Measurements from ENCODE around the gene RERE.

RERE gene

GRCh38 chr1:8396083-8396785, 421.2 kb downstream of the RERE start:
- H3K4me3 ChIP-seq (ENCODE audit: low read depth, low read length) = no peak overlapping the region
- peaks cover 15% of the 10 kb centered on the region; the same call in 1 of the 2 replicates for H3K4me1 ChIP-seq (ENCODE audit: control insufficient read depth, insufficient read depth, low read length)
- no peak overlapping the region for H3K27ac ChIP-seq (ENCODE audit: extremely low read depth, low read depth, low read length)
- POLR2A ChIA-PET = no interaction called here
- H3K9me3 ChIP-seq (ENCODE audit: control insufficient read depth, insufficient read depth, low read depth, low read length) = no peaks in the 10 kb centered on the region
- CTCF ChIA-PET = interaction anchor here (0.6 kb wide), 1 partner anchor 26 kb away, joined by 3 read pairs; no protein-coding TSS in a partner anchor
- TF ChIP-seq ZNF341 (tag by site-specific recombination; IDR thresholded peaks at IDR 0.05; ENCODE audit: low read depth) (0 out of 2 replicates have a peak, but pooled peaks have one; percentile 3), ZFP41 (tag by site-specific recombination; IDR thresholded peaks at IDR 0.05; ENCODE audit: borderline replicate concordance) (no peak), ZBTB6 (tag by site-specific recombination; IDR thresholded peaks at IDR 0.05) (no peak), ZNF449 (tag by site-specific recombination; IDR thresholded peaks at IDR 0.05) (no peak), PRDM2 (tag by site-specific recombination; IDR thresholded peaks at IDR 0.05; ENCODE audit: borderline replicate concordance) (no peak), YY1 (tag by site-specific recombination; IDR thresholded peaks at IDR 0.05) (no peak), REPIN1 (tag by site-specific recombination; IDR thresholded peaks at IDR 0.05; ENCODE audit: low read depth) (no peak), PRDM6 (tag by site-specific recombination; IDR thresholded peaks at IDR 0.05) (peak; percentile 88), PRDM10 (tag by site-specific recombination; IDR thresholded peaks at IDR 0.05) (peak; percentile 78), ZNF133 (tag by site-specific recombination; IDR thresholded peaks at IDR 0.05) (no peak), GLI2 (tag by site-specific recombination; IDR thresholded peaks at IDR 0.05; ENCODE audit: borderline replicate concordance, low read depth) (no peak), ZNF148 (tag by site-specific recombination; IDR thresholded peaks at IDR 0.05; ENCODE audit: borderline replicate concordance) (no peak), MEIS1 (CRISPR knock-in tag; IDR thresholded peaks at IDR 0.05; ENCODE audit: borderline replicate concordance) (no peak), ZNF629 (tag by site-specific recombination; IDR thresholded peaks at IDR 0.05) (no peak), ZNF501 (tag by site-specific recombination; IDR thresholded peaks at IDR 0.05) (no peak), ZNF311 (tag by site-specific recombination; IDR thresholded peaks at IDR 0.05; ENCODE audit: borderline replicate concordance) (no peak), ZNF394 (tag by site-specific recombination; IDR thresholded peaks at IDR 0.05; ENCODE audit: borderline replicate concordance) (0 out of 2 replicates have a peak, but pooled peaks have one; percentile 14), OSR2 (tag by site-specific recombination; IDR thresholded peaks at IDR 0.05) (no peak), ZNF571 (tag by site-specific recombination; IDR thresholded peaks at IDR 0.05) (no peak)
- H3K36me3 ChIP-seq (ENCODE audit: control insufficient read depth in 2 of 2, insufficient read depth in 1 of 2, low read length in 2 of 2) = peaks cover 4 to 6% of the 10 kb centered on the region in 2 experiments; a peak in 2 of 3 replicates

Data from HEK293 (cell line).